ENCODE measurements around the gene SDF4.
"Not testable (repeated sequence)": the region's sequence is repeated elsewhere in the genome, so short reads cannot be mapped to it uniquely, and the experiment has no call there.

Gene SDF4

DNA sequence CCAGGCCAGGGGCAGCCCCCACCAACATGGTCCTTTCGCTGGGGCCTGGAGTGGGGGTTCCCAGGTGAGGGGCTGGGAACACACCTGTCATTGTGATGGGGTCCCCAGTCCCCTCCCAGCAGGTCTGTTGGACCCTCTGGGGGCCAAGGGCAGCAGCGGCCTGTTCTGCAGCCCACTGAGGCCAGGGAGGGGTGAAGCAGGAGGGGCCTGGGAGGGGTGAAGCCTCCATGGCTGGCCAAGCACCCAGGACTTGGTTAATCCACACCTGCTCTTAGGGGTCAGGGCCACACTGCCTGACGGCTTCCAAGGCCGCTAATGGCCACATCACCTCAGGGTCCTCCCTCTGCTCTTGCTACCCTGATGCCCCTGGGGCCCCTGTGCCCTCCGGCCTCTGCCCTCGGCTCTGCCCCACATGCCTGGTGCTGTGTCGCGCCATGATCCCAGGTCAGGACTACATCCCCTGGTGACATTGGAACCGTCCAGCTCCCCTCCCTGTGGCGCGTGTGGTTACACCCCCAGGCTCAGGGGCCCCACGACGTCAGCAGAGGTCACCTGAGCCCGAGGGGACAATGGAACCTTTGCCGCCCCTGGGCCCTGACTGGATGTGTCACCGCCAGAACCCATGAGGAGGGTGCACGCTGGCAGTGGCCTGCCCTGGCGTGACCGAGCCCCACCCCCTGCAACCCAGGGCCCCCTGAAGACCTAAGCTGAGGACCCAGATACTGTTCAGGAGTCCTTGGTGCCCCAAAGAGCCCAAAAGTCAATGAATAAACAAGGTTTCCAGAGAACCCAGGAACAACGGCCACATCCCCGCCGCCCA is 32.5 kb downstream of the SDF4 start:
- no peak for DNase-seq (ENCODE audit: low read depth)

DNA sequence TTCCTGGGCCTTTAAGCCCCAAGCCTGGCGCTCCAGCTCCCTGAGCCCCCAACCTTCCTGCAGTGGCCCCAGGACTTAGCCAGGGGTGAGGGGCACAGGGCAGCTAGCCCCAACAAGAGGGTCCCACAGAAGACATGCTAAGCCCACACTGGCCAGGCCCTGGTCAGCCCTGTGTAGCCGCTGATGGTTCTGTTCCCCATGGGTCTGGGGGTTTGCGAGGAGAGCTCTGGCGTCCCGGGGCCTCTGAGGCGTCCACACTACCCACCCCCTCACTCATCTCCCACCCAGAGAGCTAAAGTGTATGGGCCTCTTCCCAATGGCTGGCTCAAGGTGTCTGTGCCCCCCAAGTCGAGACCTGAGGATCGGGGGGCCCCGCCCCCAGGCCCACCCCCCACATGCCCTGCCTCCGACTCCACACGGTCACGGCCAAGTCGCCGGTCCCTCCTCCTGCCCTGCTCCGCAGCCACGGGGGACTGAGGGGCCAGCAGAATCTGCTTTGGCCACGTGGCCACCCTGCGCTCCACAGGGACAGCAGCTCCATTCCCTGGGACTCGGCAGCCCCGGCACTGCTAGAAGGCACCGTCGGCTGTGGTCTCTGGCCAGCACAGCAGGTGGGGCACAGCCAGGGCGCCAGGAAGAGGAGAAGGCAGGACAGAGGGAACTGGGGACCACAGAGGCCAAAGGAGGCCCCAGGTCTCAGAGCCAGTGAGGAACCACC is 33.2 kb downstream of the SDF4 start:
- no peak for DNase-seq (ENCODE audit: low read depth)

DNA sequence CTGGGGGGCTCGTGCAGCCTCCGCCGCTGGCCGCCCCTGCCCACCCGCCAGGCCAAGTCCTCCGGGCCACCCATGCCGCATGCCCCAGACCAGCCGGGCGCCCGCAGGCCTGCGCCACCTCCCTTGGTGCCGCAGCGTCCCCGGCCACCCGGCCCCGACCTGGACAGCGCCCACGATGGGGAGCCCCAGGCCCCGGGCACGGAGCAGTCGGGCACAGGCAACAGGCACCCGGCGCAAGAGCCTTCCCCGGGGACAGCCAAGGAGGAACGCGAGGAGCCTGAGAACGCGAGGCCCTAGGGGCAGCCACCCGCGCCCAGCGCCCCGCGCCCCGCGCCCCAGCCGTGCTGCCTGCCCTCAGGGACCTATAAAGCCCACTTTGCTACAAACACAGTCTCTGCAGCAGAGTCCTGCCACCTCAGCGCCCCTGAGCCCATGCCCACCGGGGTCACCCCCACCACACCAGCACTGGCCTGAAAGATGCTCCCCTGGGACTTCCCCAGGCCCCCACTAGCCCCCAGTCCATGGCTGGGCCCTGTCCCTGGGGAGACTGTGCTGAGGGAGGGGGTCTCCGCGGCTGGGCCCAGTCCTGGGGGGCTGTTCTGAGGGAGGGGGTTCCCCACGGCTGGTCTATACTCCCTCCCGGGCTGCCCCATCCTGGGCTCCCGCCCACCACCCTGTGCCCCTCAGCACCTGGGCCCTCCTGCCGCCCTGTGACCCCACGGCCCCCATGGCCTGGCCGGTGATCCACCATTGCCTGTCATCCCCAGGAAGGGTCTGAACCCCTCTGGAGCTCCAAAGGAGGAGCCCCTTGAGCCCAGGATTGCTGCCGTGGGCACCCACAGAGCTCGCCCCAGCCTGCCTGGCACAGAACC is 34.0 kb downstream of the SDF4 start:
- no peak for DNase-seq (ENCODE audit: low read depth)

DNA sequence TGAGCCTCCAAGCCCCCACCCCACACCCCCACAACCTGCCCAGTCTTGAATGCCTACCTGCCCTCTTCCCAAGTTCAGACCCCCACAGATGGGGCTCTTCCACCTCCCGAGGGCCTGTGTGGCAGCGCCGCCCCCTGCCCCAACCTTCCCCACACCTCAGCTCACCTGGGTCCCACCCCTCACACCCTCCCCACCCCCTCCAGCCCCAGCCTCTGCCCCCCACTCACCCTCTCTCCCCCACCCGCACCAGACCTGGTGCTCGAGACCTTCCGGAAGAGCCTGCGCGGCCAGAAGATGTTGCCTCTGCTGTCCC is 34.7 kb downstream of the SDF4 start:
- no peak for DNase-seq (ENCODE audit: low read depth)

DNA sequence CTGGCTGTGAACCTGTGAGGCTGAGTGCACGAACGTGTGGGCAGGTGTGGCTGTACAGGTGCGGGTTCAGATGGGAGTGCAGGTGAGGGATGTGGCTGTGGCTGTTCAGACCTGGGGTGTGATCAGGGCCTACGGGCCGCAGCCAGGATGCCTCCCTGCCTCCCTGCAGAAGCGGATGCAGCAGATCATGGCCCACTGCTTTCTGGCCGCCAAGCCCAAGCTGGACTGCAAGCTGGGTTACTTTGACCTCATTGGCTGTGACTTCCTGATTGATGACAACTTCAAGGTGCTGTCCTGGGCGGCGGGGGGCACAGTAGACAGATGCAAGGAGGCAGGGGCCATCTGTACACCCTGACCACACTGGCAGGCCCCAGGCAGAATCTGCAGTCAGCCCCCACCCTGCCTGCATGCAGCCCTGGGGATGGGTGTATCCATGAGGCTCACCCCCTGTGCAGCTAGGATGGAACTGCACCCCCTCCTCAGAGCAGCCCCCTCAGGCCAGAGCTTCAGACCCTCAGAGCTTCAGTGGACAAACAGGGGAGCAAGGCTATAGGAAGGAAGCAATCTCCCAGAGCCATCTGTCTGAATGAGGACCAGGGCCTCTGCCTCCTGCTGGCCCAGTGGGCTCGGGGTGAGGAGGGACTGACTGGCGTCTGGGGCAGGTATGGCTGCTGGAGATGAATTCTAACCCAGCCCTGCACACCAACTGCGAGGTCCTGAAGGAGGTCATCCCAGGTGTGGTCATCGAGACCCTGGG is 35.2 kb downstream of the SDF4 start:
- no peak for DNase-seq (ENCODE audit: low read depth)

DNA sequence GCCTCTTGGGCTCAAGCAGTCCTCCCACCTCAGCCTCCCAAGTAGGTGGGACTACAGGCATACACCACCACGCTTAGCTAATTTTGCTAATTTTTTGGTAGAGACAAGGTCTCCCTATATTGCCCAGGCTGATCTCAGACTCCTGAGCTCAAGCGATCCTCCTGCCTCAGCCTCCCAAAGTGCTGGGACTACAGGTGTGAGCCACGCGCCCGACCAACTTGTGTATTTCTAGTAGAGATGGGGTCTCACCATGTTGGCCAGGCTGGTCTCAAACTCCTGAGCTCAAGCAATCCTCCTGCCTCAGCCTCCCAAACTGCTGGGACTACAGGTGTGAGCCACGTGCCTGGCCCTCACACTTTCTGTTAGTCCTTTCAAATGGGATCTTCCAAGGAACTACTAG is 36.1 kb downstream of the SDF4 start:
- DNase-seq (ENCODE audit: low read depth): not testable (repeated sequence)

DNA sequence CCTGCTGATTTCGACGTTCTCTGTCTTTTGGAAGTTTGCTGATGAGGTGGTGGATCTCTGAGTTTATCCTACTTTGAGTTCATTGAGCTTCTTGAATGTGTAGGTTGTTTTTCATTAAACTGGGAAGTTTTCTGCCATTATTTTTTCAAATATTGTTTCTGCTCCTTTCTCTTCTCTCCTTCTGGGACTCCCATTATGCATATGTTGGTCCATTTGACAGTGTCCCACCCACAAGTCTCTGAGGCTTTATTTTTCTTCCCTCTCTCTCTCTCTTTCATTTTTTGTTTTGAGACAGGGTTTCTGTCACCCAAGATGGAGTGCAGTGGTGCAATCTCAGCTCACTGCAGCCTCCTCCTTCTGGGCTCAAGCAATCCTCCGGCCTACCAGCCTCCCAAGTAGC is 37.1 kb downstream of the SDF4 start:
- no peak for DNase-seq (ENCODE audit: low read depth)

DNA sequence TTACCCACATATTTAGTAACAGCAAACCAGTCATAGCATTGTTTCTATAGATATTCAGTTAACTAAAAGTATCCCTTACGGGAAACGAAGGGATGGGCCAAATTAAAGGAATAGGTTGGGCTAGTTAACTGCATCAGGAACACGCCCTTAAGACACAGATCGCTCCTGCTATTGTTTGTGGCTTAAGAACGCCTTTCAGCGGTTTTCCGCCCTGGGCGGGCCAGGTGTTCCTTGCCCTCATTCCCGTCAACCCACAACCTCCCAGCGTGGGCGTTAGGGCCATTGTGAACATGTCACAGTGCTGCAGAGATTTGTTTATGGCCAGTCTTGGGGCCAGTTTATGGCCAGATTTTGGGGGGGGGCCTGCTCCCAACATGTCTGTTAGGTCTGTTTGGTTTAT is 40.1 kb downstream of the SDF4 start:
- no peak for DNase-seq (ENCODE audit: low read depth)

DNA sequence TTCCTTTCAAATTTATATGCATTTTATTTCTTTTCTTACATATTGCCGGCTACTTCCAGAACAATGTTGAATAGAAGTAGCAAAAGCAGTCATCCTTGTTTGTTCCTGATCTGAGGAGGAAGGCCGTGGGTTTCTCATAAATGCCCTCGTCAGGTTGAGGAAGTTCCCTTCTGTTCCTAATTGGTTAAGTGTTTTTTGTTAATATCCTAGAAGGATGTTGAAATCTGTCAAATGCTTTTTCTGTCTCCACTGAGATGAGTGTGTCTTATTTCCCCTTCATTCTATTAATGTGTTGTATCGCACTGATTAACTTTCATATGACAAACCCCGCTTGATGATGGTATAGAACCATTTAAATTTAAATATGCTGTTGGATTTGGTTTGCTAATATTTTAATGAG is 42.7 kb downstream of the SDF4 start:
- DNase-seq (ENCODE audit: low read depth): no peak

DNA sequence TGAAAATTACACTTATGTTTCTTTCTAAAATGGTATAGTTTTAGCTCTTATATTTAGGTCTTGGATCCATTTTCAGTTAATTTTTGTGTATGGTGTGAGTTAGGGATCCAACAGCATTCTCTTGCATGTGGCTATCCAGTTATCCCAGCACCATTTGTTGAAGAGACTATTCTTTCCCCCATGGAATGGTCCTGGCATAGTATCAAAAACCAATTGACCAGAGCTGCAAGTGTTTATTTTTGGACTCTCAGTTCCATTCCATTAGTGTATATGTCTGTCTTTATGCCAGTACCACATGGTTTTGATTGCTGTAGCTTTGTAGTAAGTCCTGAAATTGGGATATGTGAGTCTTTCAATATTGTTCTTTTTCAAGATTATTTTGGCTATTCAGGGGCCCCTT is 43.9 kb downstream of the SDF4 start:
- no peak for DNase-seq (ENCODE audit: low read depth)

DNA sequence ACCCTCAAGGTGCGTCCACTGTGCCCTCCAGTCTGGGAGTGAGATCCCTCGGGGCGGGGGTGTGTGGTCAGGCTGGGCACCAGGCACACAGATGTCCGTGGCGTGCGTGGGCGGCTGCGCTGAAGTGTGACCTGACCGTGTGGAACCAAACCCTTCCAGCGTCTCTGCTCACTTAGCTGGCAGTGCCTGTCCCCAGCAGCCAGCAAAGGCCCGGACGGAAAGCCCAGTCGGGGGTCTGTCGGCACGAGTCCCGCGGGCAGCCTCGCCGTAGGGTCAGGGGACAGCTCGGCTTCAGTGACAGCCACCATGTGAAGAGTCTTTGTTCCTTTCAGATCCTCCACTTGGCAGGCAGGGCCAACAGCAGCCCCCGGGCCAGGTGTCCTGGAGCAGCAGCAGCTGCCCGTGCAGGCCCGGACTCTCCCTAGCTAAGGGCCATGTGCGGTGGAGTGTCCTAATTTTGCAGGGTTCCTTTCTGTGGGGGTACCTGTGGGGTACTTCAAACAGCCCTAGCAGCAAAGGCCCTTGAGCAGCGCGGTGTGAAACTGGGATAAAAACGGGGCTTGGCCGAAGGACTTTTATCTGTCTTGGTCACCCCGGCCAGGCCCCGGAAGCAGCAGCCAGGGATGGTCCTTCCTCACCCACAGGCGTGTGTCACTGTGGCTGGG is 46.6 kb downstream of the SDF4 start:
- DNase-seq (ENCODE audit: low read depth): no peak

DNA sequence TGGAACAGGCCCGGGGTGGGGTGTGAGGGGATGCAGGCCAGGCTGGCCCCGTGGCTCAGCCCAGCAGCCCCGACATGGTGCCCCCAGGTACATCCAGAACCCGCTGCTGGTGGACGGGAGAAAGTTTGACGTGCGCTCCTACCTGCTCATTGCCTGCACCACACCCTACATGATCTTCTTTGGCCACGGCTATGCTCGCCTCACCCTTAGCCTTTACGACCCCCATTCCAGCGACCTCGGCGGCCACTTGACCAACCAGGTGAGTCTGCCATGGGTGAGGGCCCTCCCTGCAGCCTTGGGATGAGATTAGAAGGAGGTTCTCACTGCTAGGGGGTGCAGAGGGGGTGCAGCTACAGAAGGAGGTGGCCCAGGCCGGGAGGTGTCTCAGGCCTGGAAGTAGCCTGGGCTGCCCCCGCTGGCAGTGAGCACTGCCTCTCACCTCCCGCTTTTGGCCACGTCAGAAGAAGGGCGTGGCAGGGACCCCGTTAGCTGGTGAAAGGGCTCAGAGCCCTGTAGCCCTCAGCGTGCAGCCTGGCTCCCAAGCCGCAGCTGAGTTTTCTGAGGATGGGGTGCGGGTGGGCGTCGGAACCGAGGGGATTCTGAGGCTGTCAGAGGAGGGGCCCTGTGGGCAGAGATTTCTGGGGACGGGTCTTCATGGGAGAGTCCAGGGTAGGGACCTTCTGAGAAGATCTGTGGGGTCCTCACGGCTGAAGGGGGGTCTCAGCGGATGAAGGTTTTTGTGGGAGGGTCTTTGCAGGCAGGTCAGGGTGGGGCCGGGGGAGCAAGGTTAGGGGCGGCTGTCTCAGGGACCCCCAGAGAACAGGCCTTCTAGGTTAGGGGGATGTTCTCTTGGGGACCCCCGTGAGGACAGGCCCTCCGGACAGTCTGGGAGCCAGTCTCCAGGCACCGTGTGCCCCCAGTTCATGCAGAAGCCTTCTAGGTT is 47.7 kb downstream of the SDF4 start:
- DNase-seq (ENCODE audit: low read depth): no peak

DNA sequence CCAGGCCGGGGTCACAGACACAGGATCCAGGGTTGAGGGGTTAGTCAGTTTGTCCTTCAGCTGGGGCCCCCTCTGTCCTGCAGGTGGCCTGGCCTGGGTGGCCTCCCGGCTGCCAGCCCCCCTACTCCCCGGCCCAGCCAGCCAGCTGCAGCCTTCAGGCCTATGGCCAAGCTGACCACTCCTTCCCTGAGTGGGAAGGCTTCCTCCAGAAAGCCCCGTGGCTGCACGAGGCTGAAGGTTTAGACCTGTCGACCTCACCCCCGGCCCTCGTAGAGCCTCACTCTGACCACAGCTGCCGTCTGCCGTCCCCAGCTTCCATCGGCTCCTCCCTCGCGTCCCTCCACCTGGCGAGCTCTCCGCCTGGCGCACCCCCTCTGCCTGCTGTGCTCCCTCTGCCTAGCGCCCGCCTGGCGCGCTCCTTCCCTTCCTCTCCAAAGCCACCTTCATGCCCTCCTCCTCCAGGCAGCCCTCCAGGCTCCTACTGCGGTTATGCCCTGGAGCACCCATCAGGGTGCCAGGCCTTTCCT is 48.5 kb downstream of the SDF4 start:
- no peak for DNase-seq (ENCODE audit: low read depth)

DNA sequence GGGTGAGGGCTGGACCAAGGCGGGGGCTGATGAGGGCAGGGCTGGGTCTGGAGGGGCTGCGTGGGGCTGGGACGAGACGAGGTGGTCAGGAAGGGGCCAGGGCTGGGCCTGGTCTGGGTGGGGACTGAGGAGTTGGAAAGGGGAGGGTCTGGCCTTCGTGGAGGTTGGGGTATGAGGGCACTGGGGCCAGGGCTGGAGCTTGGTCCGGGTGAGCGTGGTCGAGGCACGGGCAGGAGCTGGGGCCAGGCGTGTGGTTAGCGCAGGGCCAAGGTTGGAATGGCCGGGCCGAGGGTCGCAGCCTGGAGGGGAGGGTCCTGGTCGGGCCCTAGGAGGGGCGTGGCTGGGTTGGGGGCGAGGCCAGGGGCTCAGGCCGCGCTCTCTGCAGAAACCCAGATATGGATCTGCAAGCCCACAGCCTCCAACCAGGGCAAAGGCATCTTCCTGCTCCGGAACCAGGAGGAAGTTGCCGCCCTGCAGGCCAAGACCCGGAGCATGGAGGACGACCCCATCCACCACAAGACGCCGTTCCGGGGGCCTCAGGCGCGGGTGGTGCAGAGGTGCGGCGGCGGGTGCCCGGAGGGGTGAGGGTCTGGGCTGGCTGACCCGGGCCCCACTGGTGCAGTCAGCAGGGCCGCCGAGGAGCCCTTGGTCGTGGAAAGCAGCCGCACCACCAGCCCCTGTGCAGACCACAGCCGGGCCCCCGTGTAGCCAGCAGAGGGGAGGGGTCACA is 49.1 kb downstream of the SDF4 start:
- no peak for DNase-seq (ENCODE audit: low read depth)

DNA sequence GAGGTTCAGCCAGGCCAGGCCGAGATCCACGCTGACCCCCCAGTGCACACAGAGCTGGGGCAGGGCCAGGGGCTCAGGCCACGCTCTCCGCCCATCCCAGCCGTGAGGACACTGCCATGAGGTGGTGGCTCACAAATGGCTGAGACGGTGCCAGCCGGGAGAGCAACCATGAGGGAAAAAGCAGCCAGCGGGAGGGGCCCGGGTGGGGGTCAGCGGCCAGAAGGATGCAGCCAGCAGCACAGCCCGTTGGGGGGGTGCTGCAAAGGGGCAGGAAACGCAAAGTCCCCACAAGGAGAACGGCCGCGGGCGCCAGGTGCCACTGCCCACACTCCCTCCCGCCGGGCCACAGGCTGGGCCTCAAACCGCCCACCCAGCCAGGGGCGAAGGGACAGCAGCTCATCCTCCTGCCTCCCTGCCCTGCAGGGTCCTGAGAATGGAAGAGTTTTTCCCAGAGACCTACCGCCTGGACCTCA is 49.8 kb downstream of the SDF4 start:
- no peak for DNase-seq (ENCODE audit: low read depth)

DNA sequence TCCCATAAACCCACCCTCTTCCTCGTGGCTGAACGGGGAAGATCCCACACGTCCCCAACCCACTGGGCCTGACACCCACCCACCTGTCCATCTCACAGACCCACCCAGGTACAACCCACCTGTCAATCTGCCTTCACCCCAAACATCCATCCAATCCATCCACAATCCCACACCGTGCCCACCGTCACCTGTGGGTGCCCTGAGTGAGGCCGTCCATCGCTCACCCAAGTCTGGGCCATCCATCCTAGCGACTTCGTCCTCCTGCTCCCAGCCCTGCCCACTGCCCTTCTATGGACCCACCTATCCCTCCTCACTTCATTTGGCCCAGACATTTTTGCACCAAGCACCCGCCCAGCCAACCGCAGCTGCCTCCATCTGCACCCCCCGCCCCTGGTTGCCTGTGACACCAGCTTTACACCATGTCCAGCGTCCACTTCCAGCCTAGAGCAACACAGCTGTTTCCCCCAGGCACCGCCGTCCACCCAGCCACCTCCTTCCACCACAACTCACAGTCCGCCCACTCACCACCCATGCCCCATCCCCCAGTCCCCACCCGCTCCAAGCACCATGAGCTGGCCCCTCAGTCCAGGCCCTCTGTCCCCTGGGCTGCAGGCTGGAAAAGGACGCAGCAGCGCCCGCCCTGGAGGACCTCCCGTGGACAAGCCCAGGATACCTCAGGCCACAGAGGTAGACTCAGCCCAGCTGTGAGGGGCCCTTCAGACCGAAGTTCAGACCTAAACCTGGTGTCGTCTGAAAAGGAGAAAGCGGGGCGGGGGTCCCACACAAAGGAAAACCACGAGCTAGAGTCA is 50.5 kb downstream of the SDF4 start:
- DNase-seq (ENCODE audit: low read depth): no peak

DNA sequence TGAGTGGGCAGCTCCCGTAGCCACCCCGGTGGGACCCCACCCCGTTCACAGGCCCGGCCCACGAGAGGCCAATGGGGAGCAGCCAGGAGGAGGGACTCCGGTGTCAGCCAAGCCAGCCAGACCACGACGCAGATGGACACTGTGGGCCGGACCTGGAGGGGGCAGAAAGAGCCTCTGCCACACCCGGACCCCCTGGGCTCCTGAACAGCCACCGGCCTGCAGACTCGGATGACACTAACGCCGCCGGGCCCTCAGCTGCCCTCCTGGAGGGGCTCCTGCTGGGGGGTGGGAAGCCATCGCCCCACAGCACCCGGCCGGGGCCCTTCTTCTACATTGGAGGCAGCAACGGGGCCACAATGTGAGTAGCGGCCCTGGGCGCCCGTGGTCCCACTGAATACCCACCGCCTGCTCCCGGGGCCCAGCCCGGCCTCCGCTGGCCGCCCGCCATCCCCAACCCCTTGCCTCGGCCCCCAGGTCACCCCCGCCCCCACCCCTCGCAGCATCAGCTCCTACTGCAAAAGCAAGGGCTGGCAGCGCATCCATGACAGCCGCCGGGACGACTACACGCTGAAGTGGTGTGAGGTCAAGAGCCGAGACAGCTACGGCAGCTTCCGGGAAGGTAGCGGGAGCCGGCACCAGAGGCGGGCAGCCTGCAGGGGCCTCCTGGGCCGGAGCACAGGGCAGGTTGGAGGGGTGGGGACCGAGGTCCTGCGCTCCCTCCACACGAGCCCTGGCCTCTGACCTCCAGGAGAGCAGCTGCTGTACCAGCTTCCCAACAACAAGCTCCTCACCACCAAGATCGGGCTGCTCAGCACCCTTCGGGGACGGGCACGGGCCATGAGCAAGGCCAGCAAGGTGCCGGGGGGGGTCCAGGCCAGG is 51.6 kb downstream of the SDF4 start:
- no peak for DNase-seq (ENCODE audit: low read depth)
